Mononuclear cell (primary cell): ENCODE results near the gene WDR44. TPM values are rescaled to one million over a fixed set of nuclear protein-coding genes. Genes with fewer than 3 reads are reported as not detected.

Experiments
- H3K27me3 ChIP-seq: 2 replicates; pipeline ENCODE4 v1.6.0; 2011; ENCODE audit warnings: low read length, control low read depth; ENCODE audit not compliant: insufficient read depth
- H3K4me1 ChIP-seq: 2 replicates; pipeline ENCODE4 v1.5.1; 2011; ENCODE audit warnings: mild to moderate bottlenecking, low read length, control low read depth; ENCODE audit not compliant: insufficient read depth
- H3K4me3 ChIP-seq: 2 replicates; pipeline ENCODE4 v1.5.1; 2011; ENCODE audit warnings: mild to moderate bottlenecking, low read length, moderate library complexity
- H3K9me3 ChIP-seq: 2 replicates; pipeline ENCODE4 v1.5.1; 2011; ENCODE audit warnings: low read depth, mild to moderate bottlenecking, control low read depth, low read length
- total RNA-seq: library from RNA; depleted of rRNA; stranded (reverse); fragments of >200 nt; gene quantifications from one replicate; pipeline ENCODE4 v1.2.3, GENCODE V29; 2012

The WDR44 gene
- total RNA-seq, 1 donor: 22.8 TPM

DNA sequence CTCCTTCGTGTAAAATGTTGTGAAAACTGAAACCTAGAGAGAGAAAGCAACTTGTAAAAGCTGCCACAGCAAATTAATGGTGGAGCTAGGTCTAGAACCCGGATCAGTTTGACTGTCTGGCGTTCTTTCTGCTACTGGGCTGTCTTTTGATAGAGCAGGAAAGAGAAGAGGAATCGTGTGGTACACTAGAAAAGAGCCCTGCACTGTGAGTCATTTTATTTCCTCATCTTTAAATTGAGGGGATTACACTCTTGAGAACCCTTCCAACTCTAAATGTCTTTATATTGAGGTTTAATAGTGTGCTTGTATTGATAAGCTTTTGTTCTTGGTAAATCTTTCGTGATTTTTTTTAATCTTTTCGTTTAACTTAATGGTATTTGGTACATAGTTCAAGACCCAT is 4.3 kb downstream of the WDR44 start:
- no peaks in the 10 kb centered on the region for H3K9me3 ChIP-seq
- peaks cover 48% of the 10 kb centered on the region for H3K4me1 ChIP-seq
- no peak overlapping the region for H3K4me3 ChIP-seq
- H3K27me3 ChIP-seq: no peaks in the 10 kb centered on the region

GRCh38 chrX:118350706-118351105 is 4.8 kb downstream of the WDR44 start:
- H3K9me3 ChIP-seq: no peaks in the 10 kb centered on the region
- H3K4me1 ChIP-seq: peaks cover 50% of the 10 kb centered on the region
- H3K27me3 ChIP-seq: no peaks in the 10 kb centered on the region
- H3K4me3 ChIP-seq: no peak overlapping the region

- no peak overlapping the region for H3K4me3 ChIP-seq
- no peaks in the 10 kb centered on the region for H3K27me3 ChIP-seq
- H3K4me1 ChIP-seq: peaks cover 50% of the 10 kb centered on the region
- H3K9me3 ChIP-seq: no peaks in the 10 kb centered on the region
Observed at GRCh38 chrX:118352566-118352965, 6.7 kb downstream of the WDR44 start.

GRCh38 chrX:118353081-118353850 is 7.4 kb downstream of the WDR44 start:
- peaks cover 43% of the 10 kb centered on the region for H3K4me1 ChIP-seq
- no peaks in the 10 kb centered on the region for H3K27me3 ChIP-seq
- H3K4me3 ChIP-seq: no peak overlapping the region
- H3K9me3 ChIP-seq: no peaks in the 10 kb centered on the region

DNA sequence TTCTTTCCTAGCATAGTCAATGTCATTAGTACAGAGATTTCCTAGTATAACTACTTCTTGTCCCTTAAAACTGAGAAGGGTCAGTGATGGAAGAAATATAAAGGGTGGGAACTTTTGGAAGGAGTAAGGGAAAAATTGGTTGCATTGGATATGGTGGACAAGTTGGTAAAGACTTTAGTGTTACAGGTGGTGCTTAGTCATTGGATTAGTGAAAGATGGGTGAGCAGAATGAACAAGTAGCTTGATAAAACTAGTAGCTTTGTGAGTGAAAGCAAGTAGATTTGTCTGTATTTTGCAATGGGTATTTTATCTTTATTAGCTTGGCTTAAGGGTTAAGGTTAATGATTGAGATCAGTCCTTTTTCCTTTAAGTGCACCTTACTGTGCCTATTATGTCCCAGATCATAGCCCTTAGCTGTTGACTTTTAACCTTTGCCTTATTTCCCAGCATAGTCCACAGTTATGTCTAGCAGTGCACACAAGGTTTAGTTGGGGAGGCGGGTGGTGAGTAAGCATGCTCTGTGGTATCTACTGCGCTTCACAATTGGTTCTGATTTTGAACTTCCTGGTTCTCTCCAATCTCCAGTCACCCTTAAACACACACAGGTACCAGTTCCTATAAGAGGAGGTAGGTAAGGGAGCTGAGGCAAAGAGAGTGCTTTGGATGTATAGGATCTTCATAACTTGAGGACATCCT is 9.5 kb downstream of the WDR44 start:
- Histone ChIP-seq H3K9me3 (no peaks in the 10 kb centered on the region), H3K4me3 (no peak overlapping the region), H3K27me3 (no peaks in the 10 kb centered on the region), H3K4me1 (peaks cover 30% of the 10 kb centered on the region)

DNA sequence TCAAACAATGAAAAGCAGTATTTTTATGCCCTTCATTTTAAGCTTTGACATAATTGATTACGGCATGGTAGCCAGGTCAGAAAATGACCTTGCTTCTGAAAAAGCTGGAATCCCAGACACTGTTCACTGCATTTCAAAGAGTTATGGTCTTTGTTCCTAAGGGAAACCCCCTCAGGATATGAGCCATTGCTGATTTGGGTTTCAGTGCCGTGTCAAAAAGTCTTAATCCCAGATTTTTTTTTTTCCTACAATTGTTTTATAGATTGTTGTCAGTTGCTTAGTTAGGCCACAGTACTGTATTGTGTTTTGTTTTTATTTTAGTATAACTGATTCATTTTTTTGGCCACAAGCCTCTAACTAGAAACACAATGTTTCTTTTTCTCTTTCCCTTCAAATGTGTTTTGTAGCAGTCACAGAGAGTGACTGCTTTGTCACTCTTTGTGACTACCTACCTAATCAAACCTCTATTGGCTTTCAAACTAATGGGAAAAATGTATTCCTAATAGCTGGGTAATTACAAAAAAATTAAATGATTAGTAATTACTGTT is 10.3 kb downstream of the WDR44 start:
- Histone ChIP-seq H3K4me1 (peaks cover 22% of the 10 kb centered on the region), H3K9me3 (no peaks in the 10 kb centered on the region), H3K4me3 (no peak overlapping the region), H3K27me3 (no peaks in the 10 kb centered on the region)

DNA sequence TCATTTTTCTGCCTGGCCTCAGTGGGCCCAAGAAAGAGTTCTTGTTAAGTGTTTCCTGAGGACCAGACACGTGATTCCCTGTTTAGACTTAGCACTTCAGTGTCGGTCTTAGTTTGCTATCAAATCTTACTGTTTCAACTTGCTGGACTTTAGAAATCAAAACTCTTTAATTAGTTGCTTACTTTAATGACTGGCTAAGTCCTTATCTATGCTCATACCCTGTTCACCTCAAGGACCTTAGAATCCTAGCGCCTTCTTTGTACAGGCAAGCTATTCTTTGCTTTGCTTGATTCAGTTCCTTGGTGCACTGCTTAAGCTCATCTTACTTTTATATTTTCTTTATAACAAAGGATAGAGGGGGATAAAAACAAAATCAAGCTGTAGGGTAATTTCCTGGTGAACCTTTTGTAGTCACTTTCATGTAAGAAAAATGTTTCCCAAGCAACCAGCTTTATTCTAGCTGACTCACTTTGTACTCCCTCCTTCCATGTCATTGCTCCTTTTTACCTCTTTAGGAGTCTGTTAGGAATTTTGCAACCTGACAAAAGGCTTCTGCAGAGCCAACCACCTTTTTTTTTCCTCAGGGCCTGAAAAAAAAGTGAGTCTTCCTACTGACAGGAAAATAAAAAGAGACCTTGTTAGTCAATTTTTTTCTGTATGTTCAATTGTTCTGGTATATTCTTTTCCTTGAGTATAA is 14.7 kb downstream of the WDR44 start:
- Histone ChIP-seq H3K27me3 (no peaks in the 10 kb centered on the region), H3K4me3 (no peak overlapping the region), H3K9me3 (no peaks in the 10 kb centered on the region), H3K4me1 (peaks cover 2% of the 10 kb centered on the region)

- Histone ChIP-seq H3K4me1 (no peaks in the 10 kb centered on the region), H3K27me3 (no peaks in the 10 kb centered on the region), H3K9me3 (no peaks in the 10 kb centered on the region), H3K4me3 (no peak overlapping the region)
Observed at GRCh38 chrX:118364261-118364660, 18.4 kb downstream of the WDR44 start.

GRCh38 chrX:118367338-118367737 is 21.4 kb downstream of the WDR44 start:
- no peaks in the 10 kb centered on the region for H3K9me3 ChIP-seq
- H3K4me3 ChIP-seq: no peak overlapping the region
- H3K27me3 ChIP-seq: no peaks in the 10 kb centered on the region
- H3K4me1 ChIP-seq: no peaks in the 10 kb centered on the region

DNA sequence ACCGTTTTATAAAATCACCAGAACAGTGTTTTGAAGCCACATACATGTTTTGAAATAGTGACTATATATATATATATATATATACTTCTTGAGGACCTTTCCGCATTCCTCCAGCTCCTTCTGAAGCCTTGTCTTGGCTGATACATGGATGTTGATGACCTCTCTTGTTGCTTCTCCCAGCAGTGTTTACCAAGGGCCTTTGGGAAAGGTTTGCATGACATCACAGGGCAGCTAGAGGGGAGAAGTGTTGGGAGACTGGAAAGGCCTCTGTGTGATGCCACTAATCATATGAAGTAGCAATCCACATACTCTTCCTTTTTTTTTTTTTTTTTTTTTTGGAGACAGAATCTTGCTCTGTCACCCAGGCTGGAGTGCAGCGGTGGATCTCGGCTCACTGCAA is 22.5 kb downstream of the WDR44 start:
- Histone ChIP-seq H3K4me1 (no peaks in the 10 kb centered on the region), H3K9me3 (no peaks in the 10 kb centered on the region), H3K27me3 (no peaks in the 10 kb centered on the region), H3K4me3 (no peak overlapping the region)

GRCh38 chrX:118370921-118371624 is 25.2 kb downstream of the WDR44 start:
- no peaks in the 10 kb centered on the region for H3K27me3 ChIP-seq
- no peaks in the 10 kb centered on the region for H3K4me1 ChIP-seq
- H3K4me3 ChIP-seq: no peak overlapping the region
- no peaks in the 10 kb centered on the region for H3K9me3 ChIP-seq

DNA sequence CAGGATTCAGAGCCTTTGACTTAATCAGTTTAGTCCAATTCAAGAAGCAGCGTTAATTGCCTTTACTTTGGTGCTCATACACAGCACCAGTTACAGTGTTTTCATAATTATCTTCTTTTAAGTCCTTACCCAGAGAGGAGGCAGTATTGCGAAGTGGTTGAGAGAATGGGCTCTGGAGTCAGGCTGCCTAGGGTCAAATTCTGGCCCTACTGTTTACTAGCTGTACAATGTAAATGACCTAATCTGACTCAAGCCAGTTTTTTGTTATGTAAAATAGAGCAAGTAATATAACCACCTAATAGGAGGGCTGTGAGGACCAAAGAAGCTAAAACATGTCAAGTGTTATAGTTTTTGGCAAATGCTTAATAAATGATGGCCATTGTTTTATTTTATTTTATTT is 27.6 kb downstream of the WDR44 start:
- Histone ChIP-seq H3K9me3 (no peaks in the 10 kb centered on the region), H3K27me3 (no peaks in the 10 kb centered on the region), H3K4me1 (no peaks in the 10 kb centered on the region), H3K4me3 (no peak overlapping the region)

GRCh38 chrX:118383120-118383519 is 37.2 kb downstream of the WDR44 start:
- no peak overlapping the region for H3K4me3 ChIP-seq
- no peaks in the 10 kb centered on the region for H3K27me3 ChIP-seq
- H3K9me3 ChIP-seq: no peaks in the 10 kb centered on the region
- H3K4me1 ChIP-seq: no peaks in the 10 kb centered on the region

- Histone ChIP-seq H3K4me3 (no peak overlapping the region), H3K4me1 (no peaks in the 10 kb centered on the region), H3K27me3 (no peaks in the 10 kb centered on the region), H3K9me3 (no peaks in the 10 kb centered on the region)
Observed at GRCh38 chrX:118392716-118393115, 46.8 kb downstream of the WDR44 start.

- no peaks in the 10 kb centered on the region for H3K27me3 ChIP-seq
- no peaks in the 10 kb centered on the region for H3K4me1 ChIP-seq
- H3K9me3 ChIP-seq: no peaks in the 10 kb centered on the region
- no peak overlapping the region for H3K4me3 ChIP-seq
Observed at GRCh38 chrX:118396113-118396512, 50.2 kb downstream of the WDR44 start.
